ENCODE data around the gene PRKN. TPM values are rescaled to one million over a fixed set of nuclear protein-coding genes. Genes with fewer than 3 reads are reported as not detected.

The PRKN gene
- total and polyA plus RNA-seq, 5 experiments from 2014 or later, result 2.2 to 5.6 (median 3.5) TPM

- ATAC-seq, result no peak
- Mint-ChIP-seq H3K9me3 (peaks cover 0 to 17% (median 9%) of the 10 kb centered on the region in 9 donors), H3K27me3 (peaks cover 0 to 2% (median 0%) of the 10 kb centered on the region in 5 donors), H3K27ac (no peak overlapping the region), H3K4me1 (peaks cover 0 to 3% (median 0%) of the 10 kb centered on the region in 4 donors), H3K4me3 (no peak overlapping the region), H3K36me3 (peaks cover 4 to 17% (median 16%) of the 10 kb centered on the region in 3 donors)
- POLR2A ChIA-PET, result no interaction called here
- DNase-seq, result no peak
Measured at GRCh38 chr6:161361529-161361928, 1366.0 kb downstream of the PRKN start.

- no peak overlapping the region for H3K4me3 Mint-ChIP-seq
- DNase-seq (no peak), ATAC-seq (no peak)
- peaks cover 0 to 11% (median 0%) of the 10 kb centered on the region in 4 donors for H3K4me1 Mint-ChIP-seq
- peaks cover 0 to 17% (median 9%) of the 10 kb centered on the region in 9 donors for H3K9me3 Mint-ChIP-seq
- no peak overlapping the region for H3K27ac Mint-ChIP-seq
- H3K36me3 Mint-ChIP-seq, result peaks cover 4 to 17% (median 16%) of the 10 kb centered on the region in 3 donors
- H3K27me3 Mint-ChIP-seq, result peaks cover 0 to 2% (median 0%) of the 10 kb centered on the region in 5 donors
- POLR2A ChIA-PET, result no interaction called here
Measured at GRCh38 chr6:161360520-161360919, 1367.0 kb downstream of the PRKN start.

GRCh38 chr6:161359618-161359945, 1368.0 kb downstream of the PRKN start:
- peaks cover 0 to 11% (median 0%) of the 10 kb centered on the region in 4 donors for H3K4me1 Mint-ChIP-seq
- H3K9me3 Mint-ChIP-seq, result peaks cover 0 to 17% (median 8%) of the 10 kb centered on the region in 9 donors
- no peak overlapping the region for H3K4me3 Mint-ChIP-seq
- peaks cover 0 to 2% (median 0%) of the 10 kb centered on the region in 5 donors for H3K27me3 Mint-ChIP-seq
- POLR2A ChIA-PET, result no interaction called here
- no peak for ATAC-seq
- no peak for DNase-seq
- peaks cover 4 to 17% (median 13%) of the 10 kb centered on the region in 3 donors for H3K36me3 Mint-ChIP-seq
- no peak overlapping the region for H3K27ac Mint-ChIP-seq

- DNase-seq (no peak), ATAC-seq (no peak)
- Mint-ChIP-seq H3K27ac (no peak overlapping the region), H3K27me3 (no peaks in the 10 kb centered on the region), H3K4me1 (peaks cover 0 to 11% (median 0%) of the 10 kb centered on the region in 4 donors), H3K4me3 (peak overlapping the region in 1 of 10 donors; percentile 26), H3K36me3 (peaks cover 0 to 8% (median 4%) of the 10 kb centered on the region in 3 donors), H3K9me3 (peaks cover 0 to 4% (median 0%) of the 10 kb centered on the region in 9 donors)
- POLR2A ChIA-PET, result interaction anchor here (0.6 kb wide), 1 partner anchor 11 kb away, joined by 3 read pairs; no protein-coding TSS in a partner anchor
Measured at GRCh38 chr6:161356167-161356854, 1371.3 kb downstream of the PRKN start.

GRCh38 chr6:161355696-161356095, 1371.9 kb downstream of the PRKN start:
- POLR2A ChIA-PET, result no interaction called here
- no peak overlapping the region for H3K27ac Mint-ChIP-seq
- DNase-seq (no peak), ATAC-seq (no peak)
- H3K27me3 Mint-ChIP-seq, result no peaks in the 10 kb centered on the region
- H3K4me3 Mint-ChIP-seq, result no peak overlapping the region
- H3K9me3 Mint-ChIP-seq, result no peaks in the 10 kb centered on the region
- peaks cover 0 to 11% (median 0%) of the 10 kb centered on the region in 4 donors for H3K4me1 Mint-ChIP-seq
- peaks cover 0 to 8% (median 0%) of the 10 kb centered on the region in 3 donors for H3K36me3 Mint-ChIP-seq

- Mint-ChIP-seq H3K36me3 (peaks cover 0 to 3% (median 0%) of the 10 kb centered on the region in 3 donors), H3K4me3 (no peak overlapping the region), H3K9me3 (no peaks in the 10 kb centered on the region), H3K4me1 (peaks cover 0 to 11% (median 0%) of the 10 kb centered on the region in 4 donors), H3K27ac (no peak overlapping the region), H3K27me3 (no peaks in the 10 kb centered on the region)
- ATAC-seq (no peak), DNase-seq (no peak)
- POLR2A ChIA-PET, result no interaction called here
Measured at GRCh38 chr6:161354956-161355355, 1372.6 kb downstream of the PRKN start.

- H3K4me1 Mint-ChIP-seq, result peaks cover 0 to 11% (median 0%) of the 10 kb centered on the region in 4 donors
- H3K9me3 Mint-ChIP-seq, result no peaks in the 10 kb centered on the region
- POLR2A ChIA-PET, result no interaction called here
- DNase-seq, result no peak
- no peaks in the 10 kb centered on the region for H3K27me3 Mint-ChIP-seq
- peaks cover 0 to under 1% (median 0%) of the 10 kb centered on the region in 3 donors for H3K36me3 Mint-ChIP-seq
- no peak for ATAC-seq
- no peak overlapping the region for H3K4me3 Mint-ChIP-seq
- no peak overlapping the region for H3K27ac Mint-ChIP-seq
Measured at GRCh38 chr6:161354276-161354840, 1373.2 kb downstream of the PRKN start.

- H3K4me1 Mint-ChIP-seq, result peaks cover 0 to 11% (median 0%) of the 10 kb centered on the region in 4 donors
- no peaks in the 10 kb centered on the region for H3K36me3 Mint-ChIP-seq
Measured at GRCh38 chr6:161353208-161353613, 1374.4 kb downstream of the PRKN start.

GRCh38 chr6:161351858-161352257, 1375.7 kb downstream of the PRKN start:
- no peak overlapping the region for H3K4me3 Mint-ChIP-seq
- no peak for DNase-seq
- no peak overlapping the region for H3K27ac Mint-ChIP-seq
- no peak for ATAC-seq
- H3K27me3 Mint-ChIP-seq, result no peaks in the 10 kb centered on the region
- no peaks in the 10 kb centered on the region for H3K9me3 Mint-ChIP-seq
- H3K4me1 Mint-ChIP-seq, result peaks cover 0 to 11% (median 0%) of the 10 kb centered on the region in 4 donors
- POLR2A ChIA-PET, result no interaction called here
- no peaks in the 10 kb centered on the region for H3K36me3 Mint-ChIP-seq

More at GRCh38 chr6:161353208-161353613, 1374.4 kb downstream of the PRKN start:
- DNase-seq (no peak), ATAC-seq (no peak)
- Mint-ChIP-seq H3K27me3 (no peaks in the 10 kb centered on the region), H3K4me3 (no peak overlapping the region), H3K27ac (no peak overlapping the region), H3K9me3 (no peaks in the 10 kb centered on the region)
- POLR2A ChIA-PET, result no interaction called here

GRCh38 chr6:161349886-161350285, 1377.7 kb downstream of the PRKN start:
- no peak overlapping the region for H3K27ac Mint-ChIP-seq
- no peaks in the 10 kb centered on the region for H3K9me3 Mint-ChIP-seq
- no peaks in the 10 kb centered on the region for H3K36me3 Mint-ChIP-seq
- ATAC-seq, result no peak
- no peak overlapping the region for H3K4me3 Mint-ChIP-seq
- POLR2A ChIA-PET, result no interaction called here
- H3K27me3 Mint-ChIP-seq, result no peaks in the 10 kb centered on the region
- H3K4me1 Mint-ChIP-seq, result no peaks in the 10 kb centered on the region
- peak in 1 of 10 donors; percentile 1 for DNase-seq

- no peak for ATAC-seq
- H3K4me1 Mint-ChIP-seq, result no peaks in the 10 kb centered on the region
- no peaks in the 10 kb centered on the region for H3K9me3 Mint-ChIP-seq
- no peaks in the 10 kb centered on the region for H3K36me3 Mint-ChIP-seq
- H3K27me3 Mint-ChIP-seq, result no peaks in the 10 kb centered on the region
- H3K27ac Mint-ChIP-seq, result no peak overlapping the region
- POLR2A ChIA-PET, result no interaction called here
- no peak for DNase-seq
- H3K4me3 Mint-ChIP-seq, result no peak overlapping the region
Measured at GRCh38 chr6:161348628-161348994, 1379.0 kb downstream of the PRKN start.

GRCh38 chr6:161347988-161348627, 1379.5 kb downstream of the PRKN start:
- POLR2A ChIA-PET, result no interaction called here
- ATAC-seq, result no peak

GRCh38 chr6:161347125-161347524, 1380.4 kb downstream of the PRKN start:
- H3K27ac Mint-ChIP-seq, result no peak overlapping the region
- no peaks in the 10 kb centered on the region for H3K27me3 Mint-ChIP-seq
- POLR2A ChIA-PET, result no interaction called here
- H3K4me3 Mint-ChIP-seq, result no peak overlapping the region
- H3K9me3 Mint-ChIP-seq, result no peaks in the 10 kb centered on the region
- ATAC-seq (no peak), DNase-seq (no peak)
- H3K4me1 Mint-ChIP-seq, result no peaks in the 10 kb centered on the region
- H3K36me3 Mint-ChIP-seq, result no peaks in the 10 kb centered on the region

More at GRCh38 chr6:161347988-161348627, 1379.5 kb downstream of the PRKN start:
- no peak overlapping the region for H3K4me3 Mint-ChIP-seq
- no peaks in the 10 kb centered on the region for H3K4me1 Mint-ChIP-seq
- DNase-seq, result no peak
- H3K27ac Mint-ChIP-seq, result no peak overlapping the region
- H3K9me3 Mint-ChIP-seq, result no peaks in the 10 kb centered on the region
- H3K27me3 Mint-ChIP-seq, result no peaks in the 10 kb centered on the region
- no peaks in the 10 kb centered on the region for H3K36me3 Mint-ChIP-seq

All from naive thymus-derived CD8-positive, alpha-beta T cell (primary cell).